NCI-H1105 treated with DMSO at 0.1 percent for 48 hours (cell line): ENCODE results near the gene KRT31.
"Not testable (repeated sequence)": the region's sequence is repeated elsewhere in the genome, so short reads cannot be mapped to it uniquely, and the experiment has no call there.

Experiments used
- DNase-seq: peaks from one replicate; lab custom pipeline; 2025; lab: John Stamatoyannopoulos, UW

The KRT31 gene

GRCh38 chr17:41387670-41388069, 9.7 kb downstream of the KRT31 start:
- DNase-seq: no peak

- DNase-seq: no peak
These were observed 11.2 kb downstream of the KRT31 start for GRCh38 chr17:41386227-41386626.

- no peak for DNase-seq
These were observed 13.7 kb downstream of the KRT31 start for GRCh38 chr17:41383690-41384089.

- no peak for DNase-seq
These were observed 15.0 kb downstream of the KRT31 start for GRCh38 chr17:41382394-41382793.

- DNase-seq: not testable (repeated sequence)
These were observed 15.5 kb downstream of the KRT31 start, which contains the start of gene KRT34 for GRCh38 chr17:41381943-41382342. TSS of gene KRT34 (minus strand) at chr17:41382306. CDS start at chr17:41382246, 60 bp downstream.

- DNase-seq: not testable (repeated sequence)
These were observed 17.3 kb downstream of the KRT31 start for GRCh38 chr17:41380091-41380490.

- DNase-seq: no peak
These were observed 19.9 kb downstream of the KRT31 start for GRCh38 chr17:41377546-41377945.

GRCh38 chr17:41369713-41370112, 27.7 kb downstream of the KRT31 start, which contains the start of gene KRT33B:
TSS of gene KRT33B (minus strand) at chr17:41369813. CDS start at chr17:41369750, 63 bp downstream.
- DNase-seq: no peak

GRCh38 chr17:41369023-41369422, 28.4 kb downstream of the KRT31 start:
- no peak for DNase-seq

GRCh38 chr17:41367426-41368075, 29.9 kb downstream of the KRT31 start:
- no peak for DNase-seq

GRCh38 chr17:41366070-41366469, 31.3 kb downstream of the KRT31 start:
- no peak for DNase-seq

GRCh38 chr17:41363881-41364280, 33.5 kb downstream of the KRT31 start:
- DNase-seq: no peak

GRCh38 chr17:41360296-41360995, 37.0 kb downstream of the KRT31 start:
- no peak for DNase-seq

- no peak for DNase-seq
These were observed 42.9 kb downstream of the KRT31 start for GRCh38 chr17:41354536-41354935.

- peak; percentile 62 for DNase-seq
These were observed 44.6 kb downstream of the KRT31 start for GRCh38 chr17:41352597-41353366.

- DNase-seq: no peak
These were observed 46.2 kb downstream of the KRT31 start for GRCh38 chr17:41351177-41351576.

GRCh38 chr17:41350381-41350878, 47.0 kb downstream of the KRT31 start, which contains the start of gene KRT33A:
TSS of gene KRT33A (minus strand) at chr17:41350828. CDS start at chr17:41350767, 61 bp downstream.
- DNase-seq: not testable (repeated sequence)

- DNase-seq: no peak
These were observed 49.3 kb downstream of the KRT31 start for GRCh38 chr17:41347869-41348760.

GRCh38 chr17:41346421-41346820, 51.0 kb downstream of the KRT31 start:
- DNase-seq: not testable (repeated sequence)

- no peak for DNase-seq
These were observed 51.4 kb downstream of the KRT31 start for GRCh38 chr17:41345992-41346391.
